Posterior cingulate gyrus (tissue), 11 donors: Measurements from ENCODE around the gene A2M.
"Not testable (repeated sequence)": the region's sequence is repeated elsewhere in the genome, so short reads cannot be mapped to it uniquely, and the experiment has no call there.

Source experiments
- DNase-seq, 10 donors: peaks; one replicate each; pipeline versions ENCODE4 v3.0.0 to v3.0.0-alpha.2; 2020 to 2021; ENCODE audit warnings: mixed read lengths in 3 of 10
- intact Hi-C: fragments of 100-400 bp; cut with DNase I; formaldehyde crosslinking; loops from one replicate; pipeline ENCODE4 v1.15.1; 2023

The A2M gene

DNA sequence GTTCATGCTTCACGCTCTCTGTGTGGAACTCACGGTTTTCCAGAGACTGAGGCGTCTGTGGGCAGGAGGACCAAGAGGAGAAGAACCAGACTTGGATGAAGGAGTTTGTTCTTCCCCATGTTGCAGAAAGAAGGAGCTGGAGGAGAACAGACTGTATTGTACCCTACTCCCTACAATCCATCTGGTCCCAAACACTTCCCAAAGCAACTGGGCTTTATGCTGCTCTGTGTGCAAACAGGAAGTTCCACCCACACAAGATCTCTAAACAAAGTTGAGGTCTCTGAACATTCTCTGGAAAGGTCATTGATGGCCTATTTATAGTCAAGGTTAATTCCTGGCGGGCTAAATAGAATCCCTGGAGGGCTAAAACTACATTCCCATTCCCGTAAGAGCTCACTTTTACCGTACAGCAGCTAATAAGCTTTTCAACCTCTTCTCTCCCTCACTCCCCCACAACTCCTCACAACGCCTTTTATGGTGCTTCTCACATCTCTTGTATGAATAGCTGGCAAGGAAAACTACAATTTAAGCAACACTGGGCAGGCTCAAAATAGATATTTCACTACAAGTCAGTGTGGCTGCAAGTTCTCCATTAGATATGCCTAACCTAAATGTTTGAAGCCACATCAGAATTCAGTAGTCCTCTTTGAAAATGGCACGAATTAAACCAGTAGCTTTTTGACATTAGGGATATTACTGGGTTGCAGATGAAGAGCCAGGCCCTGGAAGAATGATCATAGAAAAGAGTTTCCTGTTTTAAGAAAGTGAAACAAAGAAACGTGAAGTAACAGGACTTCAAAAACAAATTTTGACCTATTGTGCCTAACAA, at the start of gene A2M:
Gene A2M (minus strand): TSS at position 189 of the 829 bp plus-strand sequence. CDS start 70 bp downstream, at position 119.
- DNase-seq, result no peak
- intact Hi-C loops, result no loop called here

DNA sequence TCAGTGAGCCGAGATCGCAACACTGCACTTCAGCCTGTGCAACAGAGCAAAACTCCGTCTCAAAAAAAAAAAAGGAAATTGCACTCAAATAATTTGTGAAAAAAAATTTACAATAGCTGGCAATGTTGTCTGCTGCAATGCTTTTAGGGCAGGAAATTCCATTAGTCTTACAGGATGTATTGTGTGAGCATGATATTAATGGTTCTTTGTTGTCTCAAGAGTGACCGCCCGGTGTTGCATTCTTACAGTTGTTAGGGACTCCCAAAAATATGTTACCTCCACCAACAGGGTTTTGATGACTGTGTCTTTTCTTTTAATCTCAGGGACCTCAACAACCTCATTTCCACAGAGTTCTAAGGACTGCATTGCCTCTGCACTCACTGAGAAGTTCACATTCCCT, 47.7 kb upstream of the A2M start:
- intact Hi-C loops, result no loop called here
- DNase-seq, result no peak

DNA sequence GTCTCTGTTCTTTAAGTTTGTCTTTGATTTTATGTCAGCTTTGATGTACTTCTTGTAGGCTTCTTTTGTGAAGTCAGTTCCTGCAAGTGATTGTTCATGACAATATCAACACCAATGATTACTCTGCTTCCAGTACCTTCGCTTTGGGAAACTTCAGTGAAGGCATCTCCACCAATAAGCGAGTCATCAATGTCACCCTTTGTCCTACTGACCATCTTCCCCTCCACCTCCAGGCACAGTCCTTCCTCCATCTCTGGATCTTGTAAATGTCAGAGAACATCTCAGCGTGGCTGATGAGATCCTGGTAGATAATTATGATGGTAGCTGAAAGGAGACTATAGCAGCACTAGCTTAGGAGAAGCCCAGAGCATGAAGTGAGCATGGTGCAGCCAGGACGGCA, 40.4 kb upstream of the A2M start:
- intact Hi-C loops, result no loop called here
- no peak for DNase-seq

DNA sequence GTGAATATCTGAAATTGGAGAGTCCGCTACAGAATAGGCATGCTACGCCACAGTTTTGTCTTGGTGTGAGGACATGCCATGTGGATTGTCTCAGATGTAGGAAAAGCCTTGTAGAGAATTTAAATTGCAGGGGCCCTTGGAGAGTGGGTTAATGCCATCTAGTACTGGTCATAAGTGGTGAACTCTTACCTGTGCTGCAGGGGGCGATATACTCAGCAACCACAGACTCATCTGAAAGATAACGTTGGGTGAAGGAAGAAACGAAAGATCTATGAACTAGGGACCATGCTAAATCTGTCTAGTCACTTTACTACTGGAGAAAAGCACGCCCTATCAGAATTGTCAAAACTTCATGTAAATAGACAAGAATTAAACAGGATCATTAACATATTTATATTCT, 33.7 kb upstream of the A2M start:
- intact Hi-C loops, result no loop called here
- no peak for DNase-seq

DNA sequence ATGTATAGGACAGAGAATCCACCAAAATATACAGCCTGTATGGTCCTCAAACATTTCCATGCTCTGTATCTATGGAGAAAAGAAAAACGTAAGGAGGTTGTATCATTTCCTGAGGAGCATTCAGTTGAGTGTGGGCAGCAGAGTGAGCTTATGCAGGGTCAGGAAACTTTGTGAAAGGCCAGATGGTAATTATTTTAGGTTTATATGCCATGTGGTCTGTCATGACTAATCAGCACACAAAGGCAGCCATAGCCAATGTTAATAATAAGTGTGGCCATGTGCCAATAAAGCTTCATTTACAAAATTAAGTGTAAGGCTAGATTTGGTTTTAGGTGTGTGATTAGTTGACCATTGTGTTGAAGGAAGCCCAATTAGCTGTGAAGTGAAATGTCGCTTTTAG, 33.2 kb upstream of the A2M start:
- intact Hi-C loops, result no loop called here
- DNase-seq, result no peak

DNA sequence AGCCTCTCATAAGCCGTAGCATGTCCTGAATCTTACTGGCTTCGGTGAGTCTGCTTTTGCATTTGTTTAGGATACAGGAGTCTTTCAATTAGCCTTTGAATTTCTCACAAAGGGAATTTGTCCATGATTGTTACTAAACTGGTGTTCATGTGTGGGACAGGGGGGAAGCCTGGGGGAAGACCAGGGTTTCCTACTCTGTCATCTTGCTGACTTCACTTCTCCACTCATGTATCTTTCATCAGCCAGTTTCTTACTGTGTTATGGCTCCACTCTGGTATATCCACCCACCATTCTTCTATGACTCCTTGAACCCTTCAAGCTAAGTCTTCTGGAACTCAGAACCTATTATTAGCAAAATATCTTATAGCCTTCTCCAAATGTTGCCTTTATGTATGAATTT, 31.7 kb upstream of the A2M start:
- DNase-seq, result no peak
- intact Hi-C loops, result no loop called here

DNA sequence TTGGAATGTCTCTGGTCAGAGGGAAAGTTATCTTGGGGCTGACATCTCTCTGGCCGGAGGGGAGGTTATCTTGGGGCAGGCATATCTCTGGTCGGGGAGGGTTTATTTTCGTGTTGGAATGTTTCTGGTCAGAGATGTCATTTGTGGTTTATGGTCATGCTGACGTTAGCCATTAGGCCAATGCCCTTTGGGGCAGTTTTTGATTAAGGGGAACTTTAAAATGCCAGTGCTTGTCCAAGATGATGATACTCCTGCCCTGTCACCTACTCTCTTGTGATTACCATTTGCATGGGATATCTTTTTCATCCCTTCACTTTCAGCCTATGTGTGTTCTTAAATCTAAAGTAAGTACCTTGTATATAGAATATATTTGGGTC, 29.0 kb upstream of the A2M start:
- intact Hi-C loops, result no loop called here

DNA sequence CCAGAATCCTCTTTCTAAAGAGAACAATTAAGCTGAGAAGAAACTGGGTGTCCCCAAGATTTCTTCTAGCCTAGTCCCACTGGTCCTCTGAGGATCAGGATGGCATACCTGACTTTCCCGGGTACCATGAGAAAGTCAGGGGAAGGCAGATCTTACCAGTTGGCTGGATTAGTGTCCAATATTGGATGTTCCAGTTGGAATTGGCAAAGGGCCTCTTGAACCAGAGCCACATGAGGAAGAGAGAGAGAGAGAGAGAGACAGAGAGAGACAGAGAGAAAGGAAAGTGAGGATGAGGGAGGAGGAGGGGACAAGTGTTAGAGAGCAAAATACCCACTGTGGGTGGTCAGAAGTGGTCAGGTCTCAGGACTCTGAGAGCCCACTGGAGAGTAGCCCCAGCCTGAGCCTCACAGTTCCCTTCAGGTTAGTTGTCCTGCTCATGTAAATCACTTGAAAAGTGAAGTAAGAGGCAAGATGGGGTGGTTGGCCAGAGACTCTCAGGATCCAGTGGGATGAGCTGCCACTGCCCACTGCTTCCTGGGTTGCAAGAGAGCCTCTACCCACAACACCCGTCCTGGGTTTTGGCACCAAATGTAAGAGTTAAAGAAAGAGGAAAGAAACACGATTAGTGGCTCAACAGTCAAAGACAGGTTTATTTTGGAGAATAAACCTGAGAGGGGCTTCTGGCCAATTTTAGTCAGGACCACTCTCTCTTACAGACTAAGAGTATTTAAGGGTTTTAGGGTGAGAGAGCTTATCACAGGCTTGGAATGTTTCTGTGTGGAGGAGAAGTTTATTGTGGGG, 28.4 kb upstream of the A2M start:
- DNase-seq, result no peak
- intact Hi-C loops, result no loop called here

More for the DNA sequence above, 29.0 kb upstream of the A2M start:
- no peak for DNase-seq

DNA sequence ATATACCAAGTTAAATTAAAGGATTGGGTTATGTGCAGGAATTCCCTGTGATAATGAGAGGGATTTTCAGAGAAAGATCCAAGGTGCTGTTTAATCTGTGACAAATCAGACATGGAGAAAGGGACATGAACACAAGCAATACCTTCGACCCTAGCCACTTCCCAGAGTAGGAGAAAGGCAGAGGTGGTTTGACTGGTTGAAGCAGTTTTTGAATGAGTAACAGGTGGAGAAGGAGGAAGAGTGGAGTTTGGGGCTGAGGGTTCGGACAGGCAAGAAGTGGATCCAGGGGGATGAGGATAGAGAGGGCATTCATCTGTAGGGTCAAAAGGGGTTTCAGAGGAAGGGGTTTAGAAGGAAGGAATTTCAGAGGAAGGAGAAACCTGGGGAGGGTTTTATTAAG, 27.4 kb upstream of the A2M start:
- no peak for DNase-seq
- intact Hi-C loops, result no loop called here

DNA sequence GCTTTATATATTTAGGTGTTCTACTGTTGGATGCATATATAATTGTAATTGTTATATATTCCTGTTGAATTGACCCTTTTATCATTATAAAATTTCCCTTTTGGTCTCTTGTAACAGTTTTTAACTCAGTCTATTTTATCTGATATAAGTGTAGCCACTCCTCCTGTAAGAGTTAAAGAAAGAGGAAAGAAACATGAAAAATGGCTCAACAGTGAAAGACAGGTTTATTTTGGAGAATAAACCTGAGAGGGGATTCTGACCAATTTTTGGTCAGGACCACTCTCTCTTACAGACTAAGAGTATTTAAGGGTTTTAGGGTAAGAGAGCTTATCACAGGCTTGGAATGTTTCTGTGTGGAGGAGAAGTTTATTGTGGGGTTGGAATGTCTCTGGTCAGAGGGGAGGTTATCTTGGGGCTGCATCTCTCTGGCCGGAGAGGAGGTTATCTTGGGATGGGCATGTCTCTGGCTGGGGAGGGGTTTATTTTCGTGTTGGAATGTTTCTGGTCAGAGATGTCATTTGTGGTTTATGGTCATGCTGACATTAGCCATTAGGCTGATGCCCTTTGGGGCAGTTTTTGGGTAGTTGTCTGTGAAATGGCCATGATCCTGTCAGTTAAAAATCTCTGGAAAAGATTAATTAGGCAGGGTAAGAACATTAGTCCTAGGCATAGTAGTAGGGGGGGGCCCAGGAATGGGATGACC, 24.0 kb upstream of the A2M start:
- DNase-seq, intact Hi-C loops: not testable (repeated sequence)

DNA sequence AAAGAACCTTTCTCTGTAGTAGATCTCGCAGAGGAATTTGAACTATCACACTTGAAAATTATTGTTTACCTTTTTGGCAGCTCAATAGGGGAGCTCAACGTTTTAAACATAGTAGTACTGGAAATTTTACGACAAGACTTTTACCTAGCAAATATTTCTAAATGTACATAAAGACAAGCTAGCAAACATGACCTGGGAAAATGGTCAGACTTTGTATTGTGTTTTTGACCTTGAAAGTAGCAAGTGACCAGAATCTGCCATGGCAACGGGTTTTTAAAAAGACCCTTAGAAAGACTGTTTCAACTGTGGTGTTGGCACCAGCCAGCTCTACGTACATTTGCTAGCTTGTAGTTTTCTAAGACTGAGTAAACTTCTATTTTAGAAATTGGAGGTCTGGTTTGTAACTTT, 20.2 kb upstream of the A2M start:
- intact Hi-C loops, result no loop called here
- no peak for DNase-seq

DNA sequence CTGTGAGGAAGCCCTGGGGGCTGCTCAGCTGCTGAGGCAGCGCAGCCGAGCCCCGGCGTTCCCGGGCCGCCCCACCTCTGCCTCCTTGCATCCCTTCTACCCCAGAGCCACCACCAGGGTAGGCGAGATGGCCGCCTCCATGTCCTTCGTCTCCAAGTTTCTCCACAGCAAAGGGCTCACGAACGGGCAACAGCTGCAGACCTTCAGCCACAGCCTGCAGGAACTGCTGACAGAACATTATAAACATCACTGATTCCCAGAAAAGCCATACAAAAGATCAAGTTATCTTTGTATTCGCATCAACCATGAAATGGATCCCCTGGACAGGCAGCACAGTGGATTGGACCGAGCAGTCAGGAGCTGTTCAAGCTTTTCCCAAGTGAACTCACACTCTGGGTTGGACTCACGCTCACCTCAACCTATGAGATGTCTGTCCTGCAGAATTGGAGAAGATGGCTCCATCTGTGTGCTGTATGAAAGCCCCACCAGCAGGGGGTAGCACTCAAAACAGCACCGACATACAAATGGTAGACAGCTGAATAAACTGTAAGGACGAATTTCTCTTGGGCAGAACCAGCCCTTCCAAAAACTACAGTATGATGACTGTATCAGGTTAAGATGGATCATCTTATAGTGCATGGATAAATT, 19.4 kb upstream of the A2M start:
- intact Hi-C loops, result no loop called here
- DNase-seq, result peak in 1 of 10 donors; percentile 71

DNA sequence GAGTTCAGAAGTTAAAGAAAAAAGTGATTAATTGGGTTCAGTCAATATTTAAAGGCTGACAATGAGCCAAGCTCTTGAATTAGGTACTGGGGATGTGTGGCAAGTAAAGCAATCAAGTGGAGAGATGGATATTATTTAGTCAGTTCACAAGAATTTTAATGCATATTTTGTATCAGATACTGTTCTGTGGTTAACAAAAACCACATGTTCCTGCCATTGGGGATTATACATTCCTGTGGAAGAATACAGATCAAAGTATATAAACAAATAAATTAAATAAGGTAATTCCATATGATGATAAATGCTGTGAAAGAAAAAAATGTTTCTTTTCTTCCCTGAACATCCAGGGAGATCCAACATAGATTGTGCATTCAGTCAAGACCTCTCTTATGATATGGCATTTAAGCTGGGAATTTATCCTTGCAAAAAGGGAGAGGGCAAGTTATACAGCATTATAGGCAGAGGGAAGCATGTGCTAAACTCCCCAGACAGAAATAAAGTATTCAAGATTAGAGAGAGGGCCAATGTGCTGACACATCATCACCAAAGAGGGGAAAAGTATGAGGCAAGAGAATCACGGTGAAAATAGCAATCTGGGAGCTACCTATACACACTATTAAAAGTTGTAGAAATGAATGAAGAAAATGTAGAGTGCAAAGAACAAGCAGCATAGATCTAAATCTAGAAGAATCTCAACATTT, 17.6 kb upstream of the A2M start:
- intact Hi-C loops, result no loop called here
- no peak for DNase-seq

DNA sequence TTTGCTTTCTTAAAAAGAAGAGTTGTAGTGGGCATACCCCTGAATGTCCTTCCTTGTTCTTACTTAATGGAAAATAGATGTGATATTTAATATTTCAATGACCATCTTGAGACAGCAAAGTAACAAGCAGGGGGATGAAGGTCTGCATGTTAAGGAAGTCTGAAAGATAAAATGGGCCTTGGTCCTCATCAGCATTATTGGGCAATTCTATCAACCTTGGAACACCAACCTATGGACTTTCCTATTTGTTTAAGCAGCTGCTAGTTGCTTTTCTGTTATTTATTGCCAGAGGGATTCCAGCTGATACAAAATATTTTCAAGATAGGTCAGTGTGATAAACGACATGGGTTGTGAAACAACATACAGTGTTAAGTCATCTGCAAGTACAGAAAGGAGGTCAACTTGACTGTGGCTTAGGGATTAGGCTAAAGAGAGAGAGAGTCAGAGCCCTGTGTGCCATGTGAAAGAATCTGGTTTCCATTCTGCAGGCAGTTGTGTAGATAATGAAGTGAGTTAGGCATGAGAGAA, 16.4 kb upstream of the A2M start:
- intact Hi-C loops, result no loop called here
- no peak for DNase-seq

DNA sequence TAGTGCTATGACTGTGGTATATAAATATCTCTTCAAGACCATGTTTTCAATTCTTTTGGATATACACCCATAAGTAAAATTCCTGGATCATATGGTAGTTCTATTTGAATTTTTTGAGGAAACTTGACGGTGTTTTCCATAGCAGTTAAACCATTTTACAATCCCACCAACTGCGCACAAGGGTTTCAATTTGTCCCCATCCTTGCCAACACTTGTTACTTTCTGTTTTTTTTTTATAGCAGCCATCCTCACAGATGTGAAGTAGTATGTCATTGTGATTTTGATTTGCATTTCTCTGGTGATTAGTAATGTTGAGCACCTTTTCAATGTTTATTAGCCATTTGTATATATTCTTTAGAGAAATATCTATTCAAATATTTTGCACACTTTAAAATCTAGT, 14.5 kb upstream of the A2M start:
- no peak for DNase-seq
- intact Hi-C loops, result no loop called here

DNA sequence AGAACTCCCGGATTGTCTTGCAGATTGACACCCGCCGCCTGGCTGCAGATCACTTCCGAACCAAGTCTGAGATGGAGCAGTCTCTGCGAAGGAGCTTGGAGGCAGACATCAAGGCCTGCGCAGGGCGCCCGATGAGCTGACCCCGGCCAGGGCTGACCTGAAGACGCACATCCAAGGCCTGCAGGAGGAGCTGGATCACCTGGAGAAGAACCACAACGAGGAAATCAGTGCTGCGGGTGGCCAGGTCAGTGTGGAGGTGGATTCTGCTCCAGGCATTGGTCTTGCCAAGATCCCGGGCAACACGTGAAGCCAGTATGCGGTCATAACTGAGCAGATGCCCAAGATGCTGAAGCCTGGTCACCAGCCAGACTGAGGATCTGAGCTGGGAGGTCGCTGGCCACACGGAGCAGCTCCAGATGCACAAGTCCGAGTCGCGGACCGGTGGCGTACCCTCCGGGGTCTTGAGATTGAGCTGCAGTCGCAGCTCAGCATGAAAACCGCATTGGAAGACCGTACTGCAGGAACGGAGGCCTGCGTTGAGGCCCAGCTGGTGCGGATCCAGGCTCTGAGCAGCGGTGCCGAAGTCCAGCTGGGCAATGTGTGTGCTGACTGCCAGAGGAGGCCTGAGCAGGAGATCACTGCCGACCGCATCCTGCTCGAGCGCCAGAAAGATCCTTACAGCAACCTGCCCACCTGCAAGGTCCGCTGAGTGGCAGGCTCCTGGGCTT, 12.4 kb upstream of the A2M start:
- DNase-seq, result peak in 2 of 10 donors; percentile 81 to 83
- intact Hi-C loops, result no loop called here

DNA sequence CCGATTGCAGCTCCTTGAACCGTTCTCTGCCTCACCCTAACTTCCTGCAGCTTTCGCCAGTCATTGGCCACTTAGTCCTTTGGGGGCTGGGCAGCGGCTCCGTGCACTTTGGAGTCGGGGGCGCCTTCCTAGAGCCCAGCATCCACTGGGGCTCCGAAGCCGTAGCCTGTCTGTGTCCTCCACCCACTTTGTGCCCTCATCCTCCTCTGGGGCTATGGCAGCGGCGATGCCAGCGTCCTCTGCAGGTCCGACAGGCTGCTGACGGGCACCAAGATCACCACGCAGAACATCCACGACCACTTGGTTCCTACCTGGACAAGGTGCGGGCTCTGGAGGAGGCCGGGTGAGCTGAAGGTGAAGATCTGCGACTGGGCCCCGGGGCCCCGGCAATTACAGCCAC, 11.8 kb upstream of the A2M start:
- DNase-seq, result peak in 2 of 10 donors; percentile 67 to 81
- intact Hi-C loops, result no loop called here

DNA sequence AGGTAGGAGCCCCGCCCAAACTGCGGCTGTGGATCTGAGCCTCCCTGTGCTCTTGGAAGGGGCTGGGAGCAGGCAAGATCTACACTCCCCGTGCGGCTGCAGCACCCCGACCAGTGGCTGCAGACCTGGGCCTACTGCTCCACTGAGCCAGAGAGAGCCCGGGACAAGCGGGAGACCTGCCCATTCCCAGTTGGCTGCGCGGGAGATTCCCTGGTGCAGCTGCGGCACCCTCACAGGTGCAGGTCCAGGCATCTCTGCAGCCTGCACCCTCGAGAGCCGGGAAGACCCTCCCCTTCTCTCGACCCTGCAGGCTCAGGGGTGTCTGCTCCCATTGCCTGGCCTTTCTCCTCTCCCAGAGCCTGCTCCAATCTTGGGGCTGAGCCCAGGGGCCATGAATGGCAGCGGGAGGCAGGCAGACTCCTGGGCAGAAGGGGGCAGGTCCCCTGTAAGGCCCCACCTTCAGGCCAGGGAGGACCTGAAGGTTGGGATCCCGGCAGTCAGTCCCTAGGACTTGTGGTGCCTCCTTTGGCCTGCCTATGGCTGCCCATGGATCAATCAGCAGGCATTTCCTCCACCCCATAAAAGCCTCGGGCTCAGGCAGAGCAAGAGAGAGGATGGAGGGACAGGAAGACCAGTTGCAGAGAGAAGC, 8.8 kb upstream of the A2M start:
- intact Hi-C loops, result no loop called here
- peak in 2 of 10 donors; percentile 52 to 75 for DNase-seq
